OCI-LY7 (cell line): ENCODE data around the gene FBXL16. TPM values are rescaled to one million over a fixed set of nuclear protein-coding genes. Genes with fewer than 3 reads are reported as not detected.

Experiments used
- BruUV-seq: library from RNA; stranded (reverse); fragments of 400-500 nt; replicated peaks from 2 replicates; lab custom pipeline; 2021; lab: Mats Ljungman, UMichigan
- CTCF ChIA-PET: fragments of 300-600 bp; sonication (Branson Sonifier 250); formaldehyde crosslinking; loops from one replicate; lab custom pipeline; 2022; ENCODE audit warnings: antibody characterized with exemption; ENCODE audit not compliant: unreplicated experiment; lab: Charles Lee
- POLR2A ChIA-PET: fragments of 300-600 bp; sonication (Branson Sonifier 250); formaldehyde crosslinking; loops from one replicate; lab custom pipeline; 2022; ENCODE audit warnings: antibody characterized with exemption; lab: Charles Lee
- DNase-seq: peaks from one replicate; pipeline ENCODE4 v3.0.0-alpha.2; 2015; ENCODE audit warnings: low spot score
- H2AFZ ChIP-seq: fragments of 200-600 bp; sonication (generic), shearing (Covaris generic); 2 replicates; pipeline ENCODE4 v1.6.1; 2014; ENCODE audit warnings: mild to moderate bottlenecking, antibody characterized with exemption, low read length, moderate library complexity
- H3K27ac ChIP-seq: fragments of 200-600 bp; sonication (generic); 2 replicates; pipeline ENCODE4 v1.5.1; 2014; ENCODE audit warnings: mixed run types, low read depth, mild to moderate bottlenecking, moderate library complexity, low read length, inconsistent platforms; ENCODE audit not compliant: poor library complexity, severe bottlenecking
- H3K36me3 ChIP-seq: fragments of 200-600 bp; sonication (generic); 2 replicates; pipeline ENCODE4 v1.6.1; 2014; ENCODE audit warnings: mild to moderate bottlenecking, antibody characterized with exemption, low read length, moderate library complexity, mixed read lengths; ENCODE audit not compliant: insufficient read depth
- H3K4me1 ChIP-seq: fragments of 200-600 bp; sonication (generic); 2 replicates; pipeline ENCODE4 v1.5.1; 2014; ENCODE audit warnings: mild to moderate bottlenecking, low read length; ENCODE audit not compliant: insufficient read depth, poor library complexity, severe bottlenecking
- H3K4me2 ChIP-seq: fragments of 200-600 bp; sonication (generic); 2 replicates; pipeline ENCODE4 v1.6.1; 2014; ENCODE audit warnings: mild to moderate bottlenecking, low read length
- H3K4me3 ChIP-seq: fragments of 200-600 bp; sonication (generic); 2 replicates; pipeline ENCODE4 v1.5.1; 2014; ENCODE audit warnings: mild to moderate bottlenecking, low read depth, low read length; ENCODE audit not compliant: poor library complexity, severe bottlenecking
- H3K79me2 ChIP-seq: fragments of 200-600 bp; sonication (generic); 2 replicates; pipeline ENCODE4 v1.6.1; 2016; ENCODE audit warnings: low read depth, mild to moderate bottlenecking, low read length, moderate library complexity, mixed read lengths; ENCODE audit not compliant: insufficient read depth
- H3K9me2 ChIP-seq: fragments of 200-600 bp; sonication (generic); 2 replicates; pipeline ENCODE4 v1.6.1; 2016; ENCODE audit warnings: mild to moderate bottlenecking, low read length, mixed read lengths; ENCODE audit not compliant: insufficient read depth
- H3K9me3 ChIP-seq: fragments of 200-600 bp; sonication (generic); 2 replicates; pipeline ENCODE4 v1.6.1; 2014; ENCODE audit warnings: mild to moderate bottlenecking, mixed run types, low read length, mixed read lengths
- H4K20me1 ChIP-seq: fragments of 200-600 bp; sonication (generic); 2 replicates; pipeline ENCODE4 v1.6.1; 2014; ENCODE audit warnings: mild to moderate bottlenecking, antibody characterized with exemption, low read length, moderate library complexity, mixed read lengths; ENCODE audit not compliant: insufficient read depth
- EZH2phosphoT487 ChIP-seq: fragments of 200-600 bp; sonication (generic); IDR thresholded peaks from 2 replicates; pipeline ENCODE4 v1.6.1; 2018; ENCODE audit warnings: low read depth, borderline replicate concordance, mild to moderate bottlenecking, mixed run types, antibody characterized with exemption, low read length, moderate library complexity, mixed read lengths
- intact Hi-C: fragments of 100-400 bp; cut with micrococcal nuclease; formaldehyde crosslinking; loops from one replicate; pipeline ENCODE4 v1.10.0; 2022; ENCODE audit not compliant: unreplicated experiment
- total RNA-seq, 2 experiments: library from RNA; depleted of rRNA in 1 of 2; stranded (reverse); fragments of >200 nt in 1 of 2; shearing (Covaris generic) in 1 of 2; gene quantifications; 2 replicates each; pipeline ENCODE4 v1.2.3, GENCODE V29; 2014 to 2022
- TF ChIP-seq, protein P1 (sequence below): fragments of 200-600 bp; sonication (generic); conservative IDR thresholded peaks from 2 replicates; pipeline ENCODE4 v1.5.1; 2014; ENCODE audit warnings: mild to moderate bottlenecking, antibody characterized with exemption, low read length, moderate library complexity, mixed read lengths

FBXL16 gene
- total RNA-seq, 2 experiments from 2014 or later, result 0.16 to 0.42 TPM

DNA sequence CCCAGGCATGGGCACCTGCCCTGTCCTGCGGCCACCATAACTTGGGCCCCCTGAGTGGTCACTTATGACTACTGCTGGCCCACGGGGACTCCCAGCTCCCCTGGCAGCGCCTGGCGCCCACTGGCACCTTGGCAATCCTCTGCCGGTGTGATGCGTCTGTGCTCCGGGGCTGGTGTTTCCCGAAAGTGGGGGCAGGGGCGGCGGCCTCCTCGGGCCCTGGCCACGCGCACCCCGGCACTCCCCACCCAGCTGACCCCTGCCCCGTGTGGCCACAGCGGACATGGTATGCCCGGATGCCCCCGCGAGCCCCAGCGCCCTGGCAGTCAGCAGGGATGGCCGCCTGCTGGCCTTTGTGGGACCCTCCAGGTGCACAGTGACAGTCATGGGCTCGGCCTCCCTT lies 48.1 kb downstream of the FBXL16 start:
- H4K20me1 ChIP-seq, result no peaks in the 10 kb centered on the region
- CTCF ChIA-PET, result no interaction called here
- no peak overlapping the region for H3K27ac ChIP-seq
- H2AFZ ChIP-seq, result no peak overlapping the region
- no peaks in the 10 kb centered on the region for H3K79me2 ChIP-seq
- peaks cover 6% of the 10 kb centered on the region for H3K4me1 ChIP-seq
- H3K4me2 ChIP-seq, result no peak overlapping the region
- no peak for DNase-seq
- no TSS peak for BruUV-seq
- H3K9me2 ChIP-seq, result no peaks in the 10 kb centered on the region
- intact Hi-C loops, result no loop called here
- H3K4me3 ChIP-seq, result no peak overlapping the region
- POLR2A ChIA-PET, result no interaction called here
- H3K36me3 ChIP-seq, result peaks cover 46% of the 10 kb centered on the region; the same call in 1 of the 2 replicates
- no peak for TF ChIP-seq EZH2phosphoT487
- TF ChIP-seq, protein P1, sequence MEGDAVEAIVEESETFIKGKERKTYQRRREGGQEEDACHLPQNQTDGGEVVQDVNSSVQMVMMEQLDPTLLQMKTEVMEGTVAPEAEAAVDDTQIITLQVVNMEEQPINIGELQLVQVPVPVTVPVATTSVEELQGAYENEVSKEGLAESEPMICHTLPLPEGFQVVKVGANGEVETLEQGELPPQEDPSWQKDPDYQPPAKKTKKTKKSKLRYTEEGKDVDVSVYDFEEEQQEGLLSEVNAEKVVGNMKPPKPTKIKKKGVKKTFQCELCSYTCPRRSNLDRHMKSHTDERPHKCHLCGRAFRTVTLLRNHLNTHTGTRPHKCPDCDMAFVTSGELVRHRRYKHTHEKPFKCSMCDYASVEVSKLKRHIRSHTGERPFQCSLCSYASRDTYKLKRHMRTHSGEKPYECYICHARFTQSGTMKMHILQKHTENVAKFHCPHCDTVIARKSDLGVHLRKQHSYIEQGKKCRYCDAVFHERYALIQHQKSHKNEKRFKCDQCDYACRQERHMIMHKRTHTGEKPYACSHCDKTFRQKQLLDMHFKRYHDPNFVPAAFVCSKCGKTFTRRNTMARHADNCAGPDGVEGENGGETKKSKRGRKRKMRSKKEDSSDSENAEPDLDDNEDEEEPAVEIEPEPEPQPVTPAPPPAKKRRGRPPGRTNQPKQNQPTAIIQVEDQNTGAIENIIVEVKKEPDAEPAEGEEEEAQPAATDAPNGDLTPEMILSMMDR, result no peak
- no peaks in the 10 kb centered on the region for H3K9me3 ChIP-seq

DNA sequence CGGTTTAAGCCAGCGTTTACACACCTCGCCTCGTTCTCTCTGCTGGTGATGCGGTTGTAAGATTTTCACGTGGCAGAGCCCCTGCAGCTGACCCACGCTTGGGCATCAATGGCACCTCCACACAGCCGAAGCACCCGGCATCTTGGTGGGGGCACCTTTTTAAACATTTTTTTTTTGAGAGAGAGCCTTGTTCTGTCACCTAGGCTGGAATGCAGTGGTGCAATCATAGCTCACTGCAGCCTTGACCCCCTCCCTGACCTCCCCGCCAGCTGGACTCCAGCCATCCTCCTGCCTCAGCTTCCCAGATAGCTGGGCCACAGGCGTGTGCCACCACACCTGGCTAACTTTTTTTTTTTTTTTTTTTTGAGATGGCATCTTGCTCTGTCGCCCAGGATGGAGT lies 51.6 kb downstream of the FBXL16 start:
- ChIA-PET POLR2A (no interaction called here), CTCF (no interaction called here)
- H3K79me2 ChIP-seq, result peaks cover 4% of the 10 kb centered on the region; the same call in 1 of the 2 replicates
- BruUV-seq, result no TSS peak
- H3K4me3 ChIP-seq, result no peak overlapping the region
- H3K36me3 ChIP-seq, result peaks cover 41% of the 10 kb centered on the region; the same call in 1 of the 2 replicates
- H3K4me2 ChIP-seq, result no peak overlapping the region
- no peak overlapping the region for H3K27ac ChIP-seq
- H2AFZ ChIP-seq, result no peak overlapping the region
- H3K4me1 ChIP-seq, result peaks cover 13% of the 10 kb centered on the region
- H4K20me1 ChIP-seq, result no peaks in the 10 kb centered on the region
- intact Hi-C loops, result no loop called here
- no peak for DNase-seq
- no peaks in the 10 kb centered on the region for H3K9me2 ChIP-seq
- no peaks in the 10 kb centered on the region for H3K9me3 ChIP-seq
- no peak for TF ChIP-seq EZH2phosphoT487
- TF ChIP-seq, protein P1, result no peak

DNA sequence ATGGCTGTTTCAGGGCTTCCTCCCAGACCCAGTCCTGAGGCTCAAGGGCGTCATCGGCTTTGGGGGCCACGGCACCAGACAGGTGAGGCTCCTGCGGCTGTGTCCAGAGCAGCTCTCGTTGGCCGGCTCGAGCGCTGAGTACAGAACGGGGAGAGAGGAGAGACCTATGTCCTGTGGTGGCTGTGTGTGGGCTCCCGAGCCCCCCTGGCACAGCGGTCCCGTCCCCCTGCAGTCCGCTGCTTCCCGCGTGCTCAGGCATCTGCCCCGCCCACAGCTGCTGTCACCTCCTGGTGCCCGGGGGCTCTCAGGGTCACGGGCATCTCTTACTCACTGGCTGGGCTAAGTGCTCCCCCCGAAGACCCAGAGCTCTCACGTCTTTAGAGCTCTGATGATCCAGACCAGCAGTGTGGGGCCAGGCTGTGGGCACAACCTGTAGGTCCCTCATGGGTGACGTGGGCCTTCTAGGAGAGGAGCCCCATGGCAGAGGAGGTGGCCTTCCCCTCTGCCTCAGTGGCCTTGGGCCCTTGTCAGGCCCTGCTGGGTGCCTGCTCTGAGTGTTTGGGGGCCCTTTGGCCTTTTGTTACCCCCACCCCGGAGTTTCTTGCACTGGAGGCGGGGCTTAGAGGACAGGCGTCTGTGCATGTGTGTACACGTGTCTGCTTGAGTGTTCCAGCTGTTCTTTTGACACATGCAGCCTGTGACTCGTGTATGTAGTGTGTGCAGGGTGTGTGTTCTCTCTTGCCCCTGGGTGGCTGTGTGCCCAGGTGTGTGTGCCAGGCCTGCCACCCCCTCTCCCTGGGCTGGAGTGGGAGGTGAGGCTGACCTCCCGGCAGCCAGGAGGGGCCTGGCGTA lies 52.9 kb downstream of the FBXL16 start:
- TF ChIP-seq, protein P1, result no peak
- no peak for TF ChIP-seq EZH2phosphoT487
- H3K79me2 ChIP-seq, result peaks cover 4% of the 10 kb centered on the region; the same call in 1 of the 2 replicates
- intact Hi-C loops, result no loop called here
- peaks cover 22% of the 10 kb centered on the region for H3K4me1 ChIP-seq
- H2AFZ ChIP-seq, result no peak overlapping the region
- no peak overlapping the region for H3K4me2 ChIP-seq
- ChIA-PET POLR2A (no interaction called here), CTCF (no interaction called here)
- H4K20me1 ChIP-seq, result no peaks in the 10 kb centered on the region
- BruUV-seq, result no TSS peak
- H3K9me3 ChIP-seq, result no peaks in the 10 kb centered on the region
- H3K36me3 ChIP-seq, result peaks cover 31% of the 10 kb centered on the region; the same call in 1 of the 2 replicates
- H3K9me2 ChIP-seq, result no peaks in the 10 kb centered on the region
- no peak for DNase-seq
- H3K27ac ChIP-seq, result no peak overlapping the region
- H3K4me3 ChIP-seq, result no peak overlapping the region
